ENCODE measurements around the gene LBX1. TPM values are rescaled to one million over a fixed set of nuclear protein-coding genes. Genes with fewer than 3 reads are reported as not detected.

Gene LBX1
- total and polyA plus RNA-seq, 2 donors (not counting 1 experiment from before 2014, with no cell fraction given), result not detected

DNA sequence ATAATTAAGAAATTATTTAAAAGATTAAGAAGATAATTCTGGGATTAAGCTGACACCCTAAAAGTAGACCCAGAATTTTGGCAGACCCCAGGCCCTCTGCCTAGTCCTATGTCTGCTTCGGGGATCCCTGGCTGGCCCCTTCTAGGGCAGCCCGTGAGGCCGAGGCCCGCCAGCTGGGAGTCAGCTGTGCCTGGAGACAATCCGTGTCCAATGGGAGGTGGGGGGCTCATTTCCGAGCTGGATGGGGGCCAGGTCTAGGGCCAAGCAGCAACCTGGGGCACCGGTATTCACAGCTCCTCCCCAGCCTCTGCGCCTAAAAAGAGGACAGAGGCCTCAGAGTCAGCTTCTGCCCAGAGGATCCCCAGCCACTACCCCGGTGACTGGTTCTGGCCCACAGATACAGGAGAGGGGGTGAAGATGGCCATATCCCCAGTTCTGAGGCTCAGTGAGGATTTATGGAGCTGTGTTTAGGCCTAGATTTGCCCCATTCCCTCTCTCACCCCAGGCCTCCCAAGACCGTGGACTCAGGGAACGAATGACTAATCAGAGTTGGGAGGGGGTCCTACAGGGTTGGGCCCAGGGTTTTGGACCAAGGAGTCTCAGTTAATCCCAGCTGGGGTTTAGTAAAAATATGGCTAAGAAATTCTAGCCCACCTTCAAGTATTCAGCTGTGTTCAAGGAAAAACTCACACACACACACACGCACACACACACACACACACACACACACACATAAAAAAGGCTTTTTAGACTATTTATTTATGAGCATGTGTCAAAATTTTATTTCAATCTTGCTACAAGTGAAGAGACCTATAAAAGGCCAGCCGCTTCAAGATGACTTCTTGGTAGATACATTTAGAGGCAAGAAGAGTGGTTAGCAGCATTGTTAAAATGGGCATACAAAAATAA, 37.4 kb upstream of the LBX1 start:
- ChIA-PET POLR2A (no interaction called here), CTCF (interaction anchor here (0.6 to 2.3 kb wide), 6 partner anchors 10 to 1022 kb away, joined by 3 to 10 read pairs (median 4); no protein-coding TSS in a partner anchor)
- Histone ChIP-seq H4K20me1 (ENCODE audit: control insufficient read depth, insufficient read depth, low read length, poor library complexity, severe bottlenecking) (no peaks in the 10 kb centered on the region), H3K4me2 (replicated peaks; ENCODE audit: low read depth, low read length, poor library complexity, severe bottlenecking) (no peak overlapping the region), H3K9me3 (ENCODE audit: control extremely low read depth in 1 of 3, control insufficient read depth in 2 of 3, insufficient read depth in 1 of 3, low read length in 2 of 3) (no peaks in the 10 kb centered on the region), H3K27me3 (replicated peaks in 1 of 4; ENCODE audit: control extremely low read depth in 1 of 4, control insufficient read depth in 3 of 4, insufficient read depth in 4 of 4, low read length in 3 of 4) (peaks cover 0 to 14% (median 4%) of the 10 kb centered on the region in 4 experiments), H3K4me3 (ENCODE audit: control extremely low read depth in 1 of 5, extremely low read depth in 1 of 5, insufficient read depth in 1 of 5, low read depth in 2 of 5, low read length in 4 of 5) (no peak overlapping the region), H2AFZ (ENCODE audit: insufficient read depth, low read depth, low read length, poor library complexity, severe bottlenecking) (no peak overlapping the region), H3K79me2 (ENCODE audit: control insufficient read depth, insufficient read depth, low read length) (no peaks in the 10 kb centered on the region), H3K9ac (ENCODE audit: low read length) (no peak overlapping the region), H3K27ac (ENCODE audit: low read length in 2 of 2) (no peak overlapping the region), H3K4me1 (ENCODE audit: control insufficient read depth in 2 of 2, insufficient read depth in 2 of 2, low read length in 2 of 2) (no peaks in the 10 kb centered on the region), H3K36me3 (replicated peaks in 1 of 2; ENCODE audit: control extremely low read depth in 1 of 2, control insufficient read depth in 1 of 2, extremely low read depth in 1 of 2, insufficient read depth in 2 of 2, low read length in 1 of 2) (no peaks in the 10 kb centered on the region)
- Mint-ChIP-seq H3K27ac (no peak overlapping the region), H3K4me1 (no peaks in the 10 kb centered on the region), H3K4me3 (no peak overlapping the region), H3K27me3 (peaks cover 37% of the 10 kb centered on the region), H3K9me3 (ENCODE audit: insufficient read depth) (no peaks in the 10 kb centered on the region)
- DNase-seq (no peak), ATAC-seq (ENCODE audit: low read depth) (no peak)
- intact Hi-C loops (cut with micrococcal nuclease), result no loop called here
- 96% methylated on average over 9 of the region's 13 CpGs for WGBS (ENCODE audit: insufficient coverage)
- TF ChIP-seq EZH2 (IDR thresholded peaks at IDR 0.05; ENCODE audit: borderline replicate concordance, insufficient read depth, low read depth, low read length, poor library complexity, severe bottlenecking), result no peak
- TF ChIP-seq, protein P1, sequence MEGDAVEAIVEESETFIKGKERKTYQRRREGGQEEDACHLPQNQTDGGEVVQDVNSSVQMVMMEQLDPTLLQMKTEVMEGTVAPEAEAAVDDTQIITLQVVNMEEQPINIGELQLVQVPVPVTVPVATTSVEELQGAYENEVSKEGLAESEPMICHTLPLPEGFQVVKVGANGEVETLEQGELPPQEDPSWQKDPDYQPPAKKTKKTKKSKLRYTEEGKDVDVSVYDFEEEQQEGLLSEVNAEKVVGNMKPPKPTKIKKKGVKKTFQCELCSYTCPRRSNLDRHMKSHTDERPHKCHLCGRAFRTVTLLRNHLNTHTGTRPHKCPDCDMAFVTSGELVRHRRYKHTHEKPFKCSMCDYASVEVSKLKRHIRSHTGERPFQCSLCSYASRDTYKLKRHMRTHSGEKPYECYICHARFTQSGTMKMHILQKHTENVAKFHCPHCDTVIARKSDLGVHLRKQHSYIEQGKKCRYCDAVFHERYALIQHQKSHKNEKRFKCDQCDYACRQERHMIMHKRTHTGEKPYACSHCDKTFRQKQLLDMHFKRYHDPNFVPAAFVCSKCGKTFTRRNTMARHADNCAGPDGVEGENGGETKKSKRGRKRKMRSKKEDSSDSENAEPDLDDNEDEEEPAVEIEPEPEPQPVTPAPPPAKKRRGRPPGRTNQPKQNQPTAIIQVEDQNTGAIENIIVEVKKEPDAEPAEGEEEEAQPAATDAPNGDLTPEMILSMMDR (IDR thresholded peaks at IDR 0.05), result no peak
